GM18511 (cell line): ENCODE measurements around the gene CP.

ENCODE experiments used
- ATAC-seq: cut with Tn5 transposase; IDR thresholded peaks from one replicate; pipeline ENCODE4 v1.9.1; 2021; ENCODE audit warnings: mild to moderate bottlenecking, moderate library complexity; ENCODE audit not compliant: unreplicated experiment

Gene CP

GRCh38 chr3:149128821-149129220, 92.8 kb downstream of the CP start:
- ATAC-seq, result peak; percentile 6

- no peak for ATAC-seq
Measured at GRCh38 chr3:149122721-149123578, 98.7 kb downstream of the CP start.
